IMR-90 (cell line): ENCODE results near the gene CCDC194.

ENCODE experiments used
- CEBPB ChIP-seq: IDR thresholded peaks from 2 replicates; pipeline ENCODE4 v1.6.1; 2012; ENCODE audit warnings: low read depth, low read length, improper control_type of control experiment
- MXI1 ChIP-seq: IDR thresholded peaks from 2 replicates; pipeline ENCODE4 v1.6.1; 2012; ENCODE audit warnings: low read depth, mild to moderate bottlenecking, low read length, moderate library complexity, borderline replicate concordance
- POLR2A ChIP-seq: IDR thresholded peaks from 2 replicates; pipeline ENCODE4 v1.6.1; 2012; ENCODE audit warnings: mild to moderate bottlenecking, low read depth, low read length
- RAD21 ChIP-seq: IDR thresholded peaks from 2 replicates; pipeline ENCODE4 v1.6.1; 2012; ENCODE audit warnings: low read length, improper control_type of control experiment
- RCOR1 ChIP-seq: IDR thresholded peaks from 2 replicates; pipeline ENCODE4 v1.6.1; 2012; ENCODE audit warnings: mild to moderate bottlenecking, low read length, improper control_type of control experiment; ENCODE audit not compliant: insufficient replicate concordance
- SMC3 ChIP-seq: fragments of 150-350 bp; IDR thresholded peaks from 2 replicates; pipeline ENCODE4 v1.6.1; 2016; ENCODE audit warnings: low read depth, mild to moderate bottlenecking, antibody characterized with exemption, low read length, moderate library complexity
- TF ChIP-seq, protein P1 (sequence below): conservative IDR thresholded peaks from 2 replicates; pipeline ENCODE4 v1.5.1; 2012; ENCODE audit warnings: mild to moderate bottlenecking, low read depth, low read length, improper control_type of control experiment

GRCh38 chr19:17421942-17422341, 27.9 kb upstream of the CCDC194 start:
- TF ChIP-seq POLR2A (no peak), CEBPB (no peak), SMC3 (no peak), RAD21 (no peak), RCOR1 (no peak), MXI1 (no peak)
- TF ChIP-seq, protein P1, sequence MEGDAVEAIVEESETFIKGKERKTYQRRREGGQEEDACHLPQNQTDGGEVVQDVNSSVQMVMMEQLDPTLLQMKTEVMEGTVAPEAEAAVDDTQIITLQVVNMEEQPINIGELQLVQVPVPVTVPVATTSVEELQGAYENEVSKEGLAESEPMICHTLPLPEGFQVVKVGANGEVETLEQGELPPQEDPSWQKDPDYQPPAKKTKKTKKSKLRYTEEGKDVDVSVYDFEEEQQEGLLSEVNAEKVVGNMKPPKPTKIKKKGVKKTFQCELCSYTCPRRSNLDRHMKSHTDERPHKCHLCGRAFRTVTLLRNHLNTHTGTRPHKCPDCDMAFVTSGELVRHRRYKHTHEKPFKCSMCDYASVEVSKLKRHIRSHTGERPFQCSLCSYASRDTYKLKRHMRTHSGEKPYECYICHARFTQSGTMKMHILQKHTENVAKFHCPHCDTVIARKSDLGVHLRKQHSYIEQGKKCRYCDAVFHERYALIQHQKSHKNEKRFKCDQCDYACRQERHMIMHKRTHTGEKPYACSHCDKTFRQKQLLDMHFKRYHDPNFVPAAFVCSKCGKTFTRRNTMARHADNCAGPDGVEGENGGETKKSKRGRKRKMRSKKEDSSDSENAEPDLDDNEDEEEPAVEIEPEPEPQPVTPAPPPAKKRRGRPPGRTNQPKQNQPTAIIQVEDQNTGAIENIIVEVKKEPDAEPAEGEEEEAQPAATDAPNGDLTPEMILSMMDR, result no peak
